ENCODE results near the gene TST.

TST gene

DNA sequence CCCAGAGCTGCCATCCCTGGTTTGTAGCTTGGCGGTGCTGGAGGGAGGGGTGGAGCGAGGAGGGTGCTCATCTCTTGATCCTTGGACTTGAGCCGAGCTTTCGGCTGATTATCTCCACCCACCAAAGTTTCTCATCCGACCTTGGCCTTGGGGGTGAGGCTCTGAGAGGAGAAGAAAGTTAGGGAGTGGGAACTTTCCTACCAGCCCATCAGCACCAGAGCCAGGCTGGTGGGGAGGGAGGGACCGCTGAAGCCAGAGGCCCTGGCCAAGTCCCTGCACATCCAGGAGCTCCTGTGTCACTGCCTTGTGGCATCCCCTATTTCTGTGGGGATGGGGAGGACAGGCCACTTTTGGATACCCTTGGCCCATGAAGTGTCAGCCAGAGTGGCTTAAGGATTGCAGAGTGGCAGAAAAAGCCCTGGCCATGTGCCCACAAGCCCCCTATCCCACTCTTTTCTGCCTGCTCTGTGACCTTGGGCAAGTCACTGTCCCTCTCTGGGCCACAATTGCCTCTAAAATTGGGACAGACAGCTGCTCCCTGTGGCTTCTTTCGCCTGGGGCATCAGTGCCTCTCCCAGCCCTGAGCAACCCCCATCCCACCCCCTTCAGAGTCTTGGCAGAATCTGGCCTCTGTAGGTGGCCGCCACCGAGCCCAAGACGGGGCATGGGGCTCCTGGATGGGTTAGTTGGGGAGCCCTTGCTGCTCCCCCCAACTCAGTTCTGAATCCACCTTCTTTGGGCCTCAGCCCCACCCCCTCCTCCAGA lies 42.5 kb upstream of the TST start:
- H3K27me3 ChIP-seq (ENCODE audit: insufficient read depth, low read length): no peaks in the 10 kb centered on the region

GRCh38 chr22:37060801-37061610 lies 41.8 kb upstream of the TST start:
- Histone ChIP-seq H3K27me3 (ENCODE audit: insufficient read depth, low read length) (no peaks in the 10 kb centered on the region), H3K4me1 (ENCODE audit: control insufficient read depth, insufficient read depth, low read length, unreplicated experiment) (no peaks in the 10 kb centered on the region), H3K79me2 (ENCODE audit: control insufficient read depth, insufficient read depth, low read length, unreplicated experiment) (no peaks in the 10 kb centered on the region), H3K4me3 (ENCODE audit: low read depth, low read length) (no peak overlapping the region), H3K27ac (ENCODE audit: low read depth, low read length) (no peak overlapping the region), H2AFZ (ENCODE audit: low read length, unreplicated experiment) (no peak overlapping the region), H3K36me3 (ENCODE audit: insufficient read depth, low read length) (no peaks in the 10 kb centered on the region)

More for the DNA sequence above, 42.5 kb upstream of the TST start:
- Histone ChIP-seq H3K4me1 (ENCODE audit: control insufficient read depth, insufficient read depth, low read length, unreplicated experiment) (no peaks in the 10 kb centered on the region), H3K36me3 (ENCODE audit: insufficient read depth, low read length) (no peaks in the 10 kb centered on the region), H3K4me3 (ENCODE audit: low read depth, low read length) (no peak overlapping the region), H2AFZ (ENCODE audit: low read length, unreplicated experiment) (no peak overlapping the region), H3K27ac (ENCODE audit: low read depth, low read length) (no peak overlapping the region), H3K79me2 (ENCODE audit: control insufficient read depth, insufficient read depth, low read length, unreplicated experiment) (no peaks in the 10 kb centered on the region)

GRCh38 chr22:37059876-37060449 lies 40.7 kb upstream of the TST start:
- Histone ChIP-seq H3K27me3 (ENCODE audit: insufficient read depth, low read length) (no peaks in the 10 kb centered on the region), H2AFZ (ENCODE audit: low read length, unreplicated experiment) (no peak overlapping the region), H3K4me1 (ENCODE audit: control insufficient read depth, insufficient read depth, low read length, unreplicated experiment) (no peaks in the 10 kb centered on the region), H3K27ac (ENCODE audit: low read depth, low read length) (no peak overlapping the region), H3K36me3 (ENCODE audit: insufficient read depth, low read length) (no peaks in the 10 kb centered on the region), H3K79me2 (ENCODE audit: control insufficient read depth, insufficient read depth, low read length, unreplicated experiment) (no peaks in the 10 kb centered on the region), H3K4me3 (ENCODE audit: low read depth, low read length) (no peak overlapping the region)

GRCh38 chr22:37058917-37059701 lies 39.9 kb upstream of the TST start:
- Histone ChIP-seq H3K27me3 (ENCODE audit: insufficient read depth, low read length) (no peaks in the 10 kb centered on the region), H2AFZ (ENCODE audit: low read length, unreplicated experiment) (no peak overlapping the region), H3K79me2 (ENCODE audit: control insufficient read depth, insufficient read depth, low read length, unreplicated experiment) (no peaks in the 10 kb centered on the region), H3K36me3 (ENCODE audit: insufficient read depth, low read length) (no peaks in the 10 kb centered on the region), H3K4me3 (ENCODE audit: low read depth, low read length) (no peak overlapping the region), H3K4me1 (ENCODE audit: control insufficient read depth, insufficient read depth, low read length, unreplicated experiment) (no peaks in the 10 kb centered on the region), H3K27ac (ENCODE audit: low read depth, low read length) (no peak overlapping the region)

DNA sequence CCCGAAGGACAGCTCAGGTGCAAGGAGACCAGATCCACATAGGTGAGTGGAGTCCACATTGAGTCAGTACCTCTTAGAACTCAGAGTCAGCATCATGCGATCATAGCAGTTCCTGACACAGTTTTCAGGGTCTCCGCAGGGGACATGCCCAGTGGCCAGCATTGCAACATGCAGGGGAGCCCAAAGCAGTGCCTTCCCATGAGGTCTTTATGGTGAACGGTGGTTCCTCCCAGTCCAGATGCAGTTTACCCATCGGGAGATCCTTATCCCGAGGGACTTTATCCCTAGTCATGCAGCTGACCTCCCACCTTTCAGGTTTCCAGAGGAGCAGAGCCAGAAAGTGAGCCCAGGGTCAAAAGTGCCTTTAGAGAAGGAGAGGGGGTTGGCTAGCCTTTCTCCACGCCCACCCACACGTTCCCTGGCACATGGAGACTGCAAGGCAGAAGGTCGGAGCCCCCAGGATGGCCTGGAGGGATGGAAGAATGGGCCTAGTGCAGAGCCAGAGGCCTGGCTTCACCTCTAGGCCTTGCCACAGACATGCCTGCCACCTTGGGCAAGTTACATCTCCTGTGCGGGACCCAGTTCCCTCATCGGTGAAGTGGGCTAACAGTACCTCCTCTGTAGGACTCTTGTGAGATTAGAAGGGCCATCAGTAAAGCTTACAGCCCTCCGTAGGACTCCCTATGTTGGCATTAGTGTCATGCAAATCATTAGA lies 38.7 kb upstream of the TST start:
- no peak overlapping the region for H3K27ac ChIP-seq (ENCODE audit: low read depth, low read length)
- no peak overlapping the region for H2AFZ ChIP-seq (ENCODE audit: low read length, unreplicated experiment)
- H3K79me2 ChIP-seq (ENCODE audit: control insufficient read depth, insufficient read depth, low read length, unreplicated experiment): no peaks in the 10 kb centered on the region
- H3K4me1 ChIP-seq (ENCODE audit: control insufficient read depth, insufficient read depth, low read length, unreplicated experiment): no peaks in the 10 kb centered on the region
- no peaks in the 10 kb centered on the region for H3K27me3 ChIP-seq (ENCODE audit: insufficient read depth, low read length)
- H3K36me3 ChIP-seq (ENCODE audit: insufficient read depth, low read length): no peaks in the 10 kb centered on the region
- no peak overlapping the region for H3K4me3 ChIP-seq (ENCODE audit: low read depth, low read length)

DNA sequence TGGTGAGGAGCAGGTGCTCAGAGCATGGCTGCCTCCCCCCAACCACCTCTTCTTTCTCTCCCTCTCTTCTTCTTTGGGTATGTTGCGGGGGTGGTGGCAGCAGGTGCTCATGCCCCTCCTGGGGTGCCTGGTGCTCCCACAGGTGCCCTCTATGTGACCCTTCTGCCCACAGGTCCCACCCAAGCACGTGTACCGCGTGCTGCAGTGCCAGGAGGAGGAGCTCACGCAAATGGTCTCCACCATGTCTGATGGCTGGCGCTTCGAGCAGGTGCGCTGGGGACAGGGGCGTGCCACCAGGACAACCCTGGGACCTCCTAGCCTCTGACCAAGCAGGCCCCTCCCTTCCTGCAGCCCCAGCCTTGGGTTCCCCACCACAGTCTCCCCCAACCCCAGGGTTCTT lies 38.0 kb upstream of the TST start:
- Histone ChIP-seq H3K27me3 (ENCODE audit: insufficient read depth, low read length) (no peaks in the 10 kb centered on the region), H3K79me2 (ENCODE audit: control insufficient read depth, insufficient read depth, low read length, unreplicated experiment) (no peaks in the 10 kb centered on the region), H3K36me3 (ENCODE audit: insufficient read depth, low read length) (no peaks in the 10 kb centered on the region), H3K4me3 (ENCODE audit: low read depth, low read length) (no peak overlapping the region), H3K27ac (ENCODE audit: low read depth, low read length) (no peak overlapping the region), H2AFZ (ENCODE audit: low read length, unreplicated experiment) (no peak overlapping the region), H3K4me1 (ENCODE audit: control insufficient read depth, insufficient read depth, low read length, unreplicated experiment) (peaks cover 3% of the 10 kb centered on the region)

- Histone ChIP-seq H3K36me3 (ENCODE audit: insufficient read depth, low read length) (no peaks in the 10 kb centered on the region), H3K4me1 (ENCODE audit: control insufficient read depth, insufficient read depth, low read length, unreplicated experiment) (peaks cover 4% of the 10 kb centered on the region), H3K27me3 (ENCODE audit: insufficient read depth, low read length) (no peaks in the 10 kb centered on the region), H3K4me3 (ENCODE audit: low read depth, low read length) (no peak overlapping the region), H3K79me2 (ENCODE audit: control insufficient read depth, insufficient read depth, low read length, unreplicated experiment) (no peaks in the 10 kb centered on the region), H2AFZ (ENCODE audit: low read length, unreplicated experiment) (no peak overlapping the region), H3K27ac (ENCODE audit: low read depth, low read length) (no peak overlapping the region)
These were observed 37.0 kb upstream of the TST start for GRCh38 chr22:37056246-37056645.

GRCh38 chr22:37054600-37055365 lies 35.5 kb upstream of the TST start:
- no peaks in the 10 kb centered on the region for H3K79me2 ChIP-seq (ENCODE audit: control insufficient read depth, insufficient read depth, low read length, unreplicated experiment)
- no peaks in the 10 kb centered on the region for H3K36me3 ChIP-seq (ENCODE audit: insufficient read depth, low read length)
- no peak overlapping the region for H3K4me3 ChIP-seq (ENCODE audit: low read depth, low read length)
- H2AFZ ChIP-seq (ENCODE audit: low read length, unreplicated experiment): no peak overlapping the region
- H3K27ac ChIP-seq (ENCODE audit: low read depth, low read length): no peak overlapping the region
- peaks cover 4% of the 10 kb centered on the region for H3K4me1 ChIP-seq (ENCODE audit: control insufficient read depth, insufficient read depth, low read length, unreplicated experiment)
- no peaks in the 10 kb centered on the region for H3K27me3 ChIP-seq (ENCODE audit: insufficient read depth, low read length)

DNA sequence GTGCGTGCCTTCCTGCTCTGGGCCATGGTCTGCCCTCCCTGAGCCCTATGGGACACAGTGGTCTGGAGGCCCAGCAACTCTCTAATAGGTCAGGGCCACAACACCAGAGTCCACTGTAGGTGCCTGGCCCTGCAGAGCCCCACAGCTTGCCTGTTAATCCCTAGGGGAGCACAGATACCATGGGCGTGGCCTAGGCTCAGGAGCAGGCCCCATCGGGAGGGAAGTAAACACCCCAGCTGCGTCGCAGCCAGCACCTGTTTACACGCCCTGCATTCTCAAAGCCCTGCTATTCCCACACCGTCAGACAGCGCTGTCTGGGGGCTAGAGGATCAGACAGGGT lies 34.8 kb upstream of the TST start:
- peaks cover 4% of the 10 kb centered on the region for H3K4me1 ChIP-seq (ENCODE audit: control insufficient read depth, insufficient read depth, low read length, unreplicated experiment)
- H2AFZ ChIP-seq (ENCODE audit: low read length, unreplicated experiment): no peak overlapping the region
- H3K36me3 ChIP-seq (ENCODE audit: insufficient read depth, low read length): no peaks in the 10 kb centered on the region
- no peaks in the 10 kb centered on the region for H3K79me2 ChIP-seq (ENCODE audit: control insufficient read depth, insufficient read depth, low read length, unreplicated experiment)
- no peak overlapping the region for H3K4me3 ChIP-seq (ENCODE audit: low read depth, low read length)
- H3K27ac ChIP-seq (ENCODE audit: low read depth, low read length): no peak overlapping the region
- no peaks in the 10 kb centered on the region for H3K27me3 ChIP-seq (ENCODE audit: insufficient read depth, low read length)

Data from ACC112 (cell line).